SKM-1 treated with dmso at 0.1 percent for 144 hours (cell line): ENCODE results near the gene PPP2R3B.
"Not testable (repeated sequence)": the region's sequence is repeated elsewhere in the genome, so short reads cannot be mapped to it uniquely, and the experiment has no call there.

Experiments used
- DNase-seq: peaks from one replicate; lab custom pipeline; 2025; ENCODE audit not compliant: unreplicated experiment; lab: John Stamatoyannopoulos, UW

The PPP2R3B gene

DNA sequence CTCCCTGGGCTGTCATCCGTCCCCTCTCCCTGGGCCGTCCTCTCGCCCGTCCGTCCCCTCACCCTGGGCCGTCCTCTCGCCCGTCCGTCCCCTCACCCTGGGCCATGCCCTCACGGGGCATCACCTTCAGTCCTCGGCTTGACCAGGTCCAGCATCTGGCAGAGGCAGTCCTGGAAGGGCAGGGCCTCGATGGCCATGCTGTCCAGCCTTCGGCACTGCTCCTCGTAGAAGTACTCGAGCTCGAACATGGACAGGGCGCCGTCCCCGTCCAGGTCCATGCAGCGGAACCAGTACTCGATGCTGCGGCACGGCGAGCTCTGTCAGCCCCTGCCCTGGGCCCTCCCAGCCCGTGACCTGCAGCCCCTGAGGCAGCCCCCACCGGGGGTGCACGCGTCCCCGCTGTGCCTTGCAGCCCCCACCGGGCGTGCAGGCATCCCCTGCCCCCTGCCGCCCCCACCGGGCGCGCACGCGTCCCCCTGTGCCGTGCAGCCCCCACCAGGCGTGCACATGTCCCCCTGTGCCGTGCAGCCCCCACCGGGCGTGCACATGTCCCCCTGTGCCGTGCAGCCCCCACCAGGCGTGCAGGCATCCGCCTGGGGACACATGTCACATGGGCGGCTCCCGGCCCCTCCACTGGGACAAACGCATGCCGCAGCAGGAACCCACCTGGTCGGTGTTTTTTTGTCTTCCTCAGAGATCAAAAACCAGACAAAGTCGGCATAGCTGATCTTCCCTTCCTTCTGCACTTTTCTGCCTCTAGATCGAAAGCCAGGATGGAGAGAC, 45.9 kb downstream of the PPP2R3B start:
- no peak for DNase-seq

DNA sequence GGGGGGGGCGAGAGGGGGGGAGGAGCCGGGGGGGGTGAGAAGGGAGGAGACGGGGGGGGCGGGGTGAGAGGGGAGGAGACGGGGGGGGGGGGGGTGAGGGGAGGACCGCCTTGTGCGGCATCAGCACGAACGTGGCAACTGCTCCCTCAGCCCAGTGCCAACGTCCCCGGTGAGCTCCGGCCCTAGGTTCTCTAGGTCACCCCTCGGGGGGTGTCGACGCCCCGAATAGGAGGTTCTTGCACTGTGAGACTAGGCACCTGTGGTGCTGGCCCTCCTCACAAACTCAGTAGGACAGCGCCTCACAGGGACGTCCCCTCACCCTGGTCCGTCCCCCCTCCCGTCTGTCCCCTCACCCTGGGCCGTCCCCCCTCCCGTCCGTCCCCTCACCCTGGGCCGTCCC, 46.6 kb downstream of the PPP2R3B start:
- no peak for DNase-seq

DNA sequence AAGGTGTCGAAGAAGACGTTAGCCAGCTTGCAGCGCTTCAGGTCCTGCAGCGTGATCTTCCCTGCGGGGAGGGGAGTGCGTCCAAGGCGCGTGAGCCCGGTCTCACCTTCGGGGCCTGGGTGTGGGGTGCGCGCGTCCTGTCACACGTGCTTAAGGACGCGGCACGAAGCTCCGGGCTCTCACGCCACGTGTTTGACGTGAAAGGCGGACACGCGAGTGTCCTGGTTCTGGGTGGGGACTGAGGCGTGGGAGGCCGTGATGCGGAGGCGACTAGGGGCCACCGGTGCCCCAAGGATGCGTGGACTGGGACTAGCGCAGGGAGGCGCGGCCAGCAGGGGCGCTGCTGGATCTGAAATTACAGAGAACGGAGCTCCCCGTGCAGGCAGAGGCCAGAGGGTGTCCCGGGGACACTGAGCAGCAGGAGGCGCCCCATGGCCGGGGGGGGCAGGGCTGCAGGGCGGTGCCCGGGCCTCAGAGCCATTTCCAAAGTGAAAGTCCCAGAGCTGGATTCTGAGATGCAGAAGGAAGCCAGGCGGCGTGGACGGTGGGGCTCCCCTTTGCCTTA, 47.8 kb downstream of the PPP2R3B start:
- no peak for DNase-seq

DNA sequence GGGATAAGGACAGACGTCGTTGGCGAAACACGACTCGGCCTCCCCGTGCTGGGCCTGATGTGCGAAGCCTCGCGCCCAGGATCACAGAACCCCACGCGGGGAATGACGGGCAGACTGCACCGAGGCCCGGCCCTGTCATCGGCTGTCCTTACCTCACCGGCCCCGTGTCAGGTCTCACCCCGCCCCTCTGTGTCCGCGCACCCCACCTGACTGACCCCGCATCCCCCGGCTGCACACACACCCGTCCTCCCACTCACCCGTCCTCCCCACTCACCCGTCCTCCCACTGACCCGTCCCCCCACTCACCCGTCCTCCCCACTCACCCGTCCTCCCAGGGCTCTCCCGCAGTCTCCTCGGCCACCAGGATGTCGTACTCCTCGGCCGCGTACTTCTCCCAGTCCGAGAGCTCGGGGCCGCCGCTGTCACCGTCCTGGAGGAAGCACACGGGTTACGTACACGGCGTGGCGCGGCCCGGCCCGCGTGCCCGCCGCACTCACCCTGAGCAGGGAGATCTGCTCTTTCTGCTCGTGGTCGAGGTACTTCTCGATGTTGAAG, 48.3 kb downstream of the PPP2R3B start:
- no peak for DNase-seq

DNA sequence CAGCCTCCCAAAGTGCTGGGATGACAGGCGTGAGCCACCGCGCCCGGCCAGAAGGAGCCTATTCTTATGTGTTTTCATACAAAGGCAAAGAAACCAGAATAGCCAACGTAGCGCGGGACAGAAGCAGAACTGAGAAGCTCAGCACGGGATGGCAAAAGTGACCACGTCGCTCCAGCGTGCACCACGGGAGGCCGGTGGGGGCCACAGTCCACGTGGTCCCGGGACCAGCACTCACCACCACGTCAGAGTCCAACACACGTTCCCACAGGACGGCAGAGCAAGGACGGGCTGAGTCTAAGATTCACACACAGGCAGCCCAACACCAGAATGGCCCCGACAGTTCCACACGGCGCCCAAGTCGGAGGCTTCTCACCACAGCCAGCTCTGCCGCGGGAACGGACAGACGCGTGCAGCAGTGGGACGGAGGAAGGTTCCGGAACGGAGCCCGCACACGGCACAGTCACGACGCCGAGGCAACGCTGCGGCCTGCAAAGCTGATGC, 49.3 kb downstream of the PPP2R3B start:
- DNase-seq = no peak

DNA sequence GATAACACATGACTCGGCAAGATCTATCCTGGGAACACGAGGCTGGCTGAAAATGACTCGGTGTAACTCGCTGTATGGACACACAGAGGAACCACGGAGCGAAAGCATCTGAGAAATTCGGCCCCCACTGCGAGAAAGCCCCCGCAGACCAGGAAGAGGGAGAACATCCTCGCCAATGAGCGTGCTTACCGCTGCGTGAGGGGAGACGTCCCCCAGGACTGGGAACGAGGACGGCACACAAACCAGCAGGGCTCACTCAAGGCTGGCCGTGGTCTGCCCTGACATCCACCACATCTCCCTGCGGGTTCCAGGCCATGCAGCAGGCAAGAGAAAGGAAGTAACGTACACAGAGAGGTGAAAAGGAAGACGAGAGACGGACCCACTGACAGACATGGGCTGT, 50.5 kb downstream of the PPP2R3B start:
- DNase-seq = no peak

DNA sequence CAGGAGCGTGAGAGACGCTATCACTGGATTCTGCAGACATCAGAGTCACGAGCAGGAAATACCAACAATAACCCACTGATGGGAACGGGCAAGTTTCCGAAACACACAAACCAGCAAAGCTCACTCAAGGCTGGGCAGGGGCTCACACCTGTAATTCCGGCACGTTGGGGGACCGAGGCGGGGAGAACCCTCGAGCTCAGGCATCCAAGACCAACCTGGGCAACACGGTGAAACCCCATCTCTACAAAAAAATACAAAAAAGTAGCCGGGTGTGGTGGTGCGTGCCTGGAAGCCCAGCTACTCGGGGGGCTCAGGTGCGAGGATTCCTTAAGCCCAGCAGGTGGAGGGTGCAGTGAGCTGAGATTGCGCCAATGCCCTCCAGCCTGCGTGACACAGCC, 51.0 kb downstream of the PPP2R3B start:
- no peak for DNase-seq

DNA sequence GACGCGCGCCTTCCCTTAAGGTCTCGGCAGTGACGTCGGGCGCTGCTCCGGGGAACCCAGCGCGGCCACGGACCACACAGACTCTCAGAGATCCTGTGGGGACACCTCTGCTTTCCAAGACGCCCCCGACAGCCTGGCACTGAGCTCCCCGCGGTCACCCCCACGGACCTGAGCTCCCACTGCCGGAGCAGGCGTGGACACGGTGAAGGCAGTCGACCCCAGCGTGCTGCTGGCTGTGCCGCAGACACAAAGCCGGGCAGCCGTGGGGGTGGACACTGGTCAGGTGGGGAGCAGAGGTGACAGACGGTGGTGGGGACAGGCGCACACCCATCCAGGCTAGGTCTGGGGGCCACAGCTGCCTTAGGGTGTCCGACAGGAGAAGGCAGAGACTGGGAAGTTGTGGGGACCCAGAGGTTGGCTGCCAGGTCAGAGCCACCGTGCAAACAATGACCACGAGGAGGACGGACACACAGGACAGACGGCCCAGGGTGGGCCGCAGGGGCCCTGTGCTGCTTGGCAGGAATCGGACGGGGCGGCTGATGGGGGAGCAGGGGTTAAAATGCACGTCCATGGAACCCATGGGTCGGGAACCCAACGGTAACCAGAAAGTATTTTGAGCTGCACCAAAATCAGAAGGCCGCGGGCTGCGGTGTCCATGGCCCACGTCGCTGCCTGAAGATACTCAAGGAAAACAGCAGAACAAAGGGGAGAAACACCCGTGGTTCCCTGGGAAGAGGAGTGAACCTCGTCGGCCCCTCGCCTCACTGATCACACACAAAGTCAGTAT, 51.5 kb downstream of the PPP2R3B start:
- DNase-seq = no peak

DNA sequence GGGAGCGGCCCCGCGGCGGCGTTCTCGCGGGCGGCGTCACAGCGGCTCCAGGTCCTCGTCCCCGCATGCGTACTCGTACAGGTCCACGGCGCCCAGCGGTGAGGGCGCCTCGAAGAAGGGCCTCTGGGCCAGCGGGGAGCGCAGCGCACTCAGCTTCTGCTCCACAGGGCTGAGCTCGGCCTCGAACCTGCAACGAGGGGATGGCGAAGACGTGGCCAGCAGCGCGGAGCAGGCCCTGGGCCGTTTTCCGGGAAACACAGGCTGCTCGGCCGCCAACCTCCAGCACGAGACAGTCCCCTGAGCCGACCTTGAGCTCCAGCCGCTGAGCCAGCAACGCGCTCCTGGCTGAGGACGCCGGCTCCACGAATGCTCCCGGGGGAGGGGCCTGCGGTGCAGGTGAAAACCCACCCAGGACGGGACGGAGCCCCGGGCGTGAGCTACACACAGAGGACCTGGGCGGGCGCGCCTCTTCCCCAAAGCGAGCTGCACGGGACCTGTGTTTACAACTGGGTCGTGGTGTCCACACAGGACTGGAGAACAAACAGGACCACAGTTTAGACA, 52.3 kb downstream of the PPP2R3B start:
- no peak for DNase-seq

DNA sequence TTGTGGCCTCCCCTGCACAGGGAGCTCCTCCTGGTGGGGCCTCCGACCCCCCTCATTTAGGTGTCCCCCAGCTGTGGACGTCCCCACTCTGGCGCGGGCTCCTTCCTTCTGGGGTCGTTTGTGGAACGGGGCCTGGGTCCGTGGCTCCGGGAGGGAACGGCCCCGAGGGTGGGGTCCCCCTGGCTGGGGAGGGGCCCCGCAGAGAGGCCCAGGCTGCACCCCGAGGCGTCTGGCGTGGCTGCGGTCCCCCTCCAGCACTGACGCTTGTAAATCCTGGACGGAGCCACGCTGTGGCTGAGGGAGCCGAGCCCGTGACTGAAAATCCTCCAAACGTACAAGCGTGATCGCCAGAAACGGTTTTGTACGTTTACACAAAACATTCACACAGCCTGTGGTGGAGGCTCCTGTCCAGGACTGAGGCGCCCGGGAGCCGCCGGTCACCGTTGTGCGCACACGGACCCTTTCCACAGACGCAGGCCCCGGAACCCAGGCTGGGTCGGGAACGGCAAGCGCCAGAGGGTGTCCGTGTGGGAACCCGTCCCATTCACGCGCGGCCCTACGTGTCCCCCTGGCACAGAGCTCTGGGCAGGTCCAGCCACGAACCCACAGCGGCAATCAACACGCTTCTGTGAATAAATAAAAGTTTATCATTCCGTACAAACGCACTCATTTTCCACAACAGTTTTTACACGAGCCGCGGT, 52.9 kb downstream of the PPP2R3B start:
- DNase-seq = no peak

DNA sequence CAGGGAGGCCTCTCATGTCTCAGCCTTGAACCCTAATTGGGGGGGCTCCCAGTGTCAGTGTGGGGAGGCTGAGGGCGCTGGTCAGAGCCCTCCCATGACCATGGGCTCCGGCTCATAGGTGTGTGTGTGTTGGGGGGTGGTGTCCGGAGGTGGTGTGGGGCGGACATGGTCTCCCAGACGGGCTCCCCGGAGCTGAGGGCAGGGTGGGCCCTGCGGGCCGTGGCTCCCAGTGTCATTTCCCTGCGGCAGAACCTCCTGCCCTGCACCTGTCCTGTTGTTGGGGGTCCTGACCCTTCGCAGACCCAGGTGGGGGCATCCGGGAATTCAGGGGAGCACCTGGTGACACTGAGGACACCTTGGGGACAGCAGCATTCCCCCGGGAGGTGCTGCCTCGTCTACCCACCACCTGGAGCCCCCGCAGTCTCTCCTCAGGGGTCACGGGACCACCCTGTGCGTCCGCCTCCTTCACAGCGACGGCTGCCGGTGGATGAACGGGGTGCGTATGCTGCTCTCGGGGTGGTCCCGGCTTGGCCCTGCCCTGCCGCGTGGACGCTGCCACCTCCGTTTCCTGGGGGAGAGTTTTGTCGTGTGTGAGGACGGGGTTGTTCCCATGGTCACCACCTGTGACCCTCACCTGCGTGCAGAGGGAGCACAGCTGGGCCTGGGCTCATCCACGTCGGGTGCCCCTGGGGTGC, 53.6 kb downstream of the PPP2R3B start:
- no peak for DNase-seq

DNA sequence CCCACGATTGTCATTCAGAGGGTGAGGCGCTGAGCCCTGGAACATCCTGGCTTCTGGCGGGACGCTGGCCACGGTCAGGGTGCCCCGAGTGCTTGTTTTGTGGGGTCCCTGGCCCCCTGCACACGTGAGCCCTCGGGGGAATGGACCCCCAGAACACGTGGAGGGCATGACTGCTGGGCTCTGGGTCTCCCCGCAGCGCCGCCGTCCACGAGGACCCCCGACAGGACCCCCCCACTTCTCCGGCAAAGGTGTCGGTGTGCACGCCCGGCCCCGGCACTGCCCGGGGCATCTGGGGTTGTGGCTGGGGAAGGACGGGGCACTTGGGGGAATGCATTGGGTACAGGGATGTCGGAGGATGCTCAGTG, 54.2 kb downstream of the PPP2R3B start:
- no peak for DNase-seq

DNA sequence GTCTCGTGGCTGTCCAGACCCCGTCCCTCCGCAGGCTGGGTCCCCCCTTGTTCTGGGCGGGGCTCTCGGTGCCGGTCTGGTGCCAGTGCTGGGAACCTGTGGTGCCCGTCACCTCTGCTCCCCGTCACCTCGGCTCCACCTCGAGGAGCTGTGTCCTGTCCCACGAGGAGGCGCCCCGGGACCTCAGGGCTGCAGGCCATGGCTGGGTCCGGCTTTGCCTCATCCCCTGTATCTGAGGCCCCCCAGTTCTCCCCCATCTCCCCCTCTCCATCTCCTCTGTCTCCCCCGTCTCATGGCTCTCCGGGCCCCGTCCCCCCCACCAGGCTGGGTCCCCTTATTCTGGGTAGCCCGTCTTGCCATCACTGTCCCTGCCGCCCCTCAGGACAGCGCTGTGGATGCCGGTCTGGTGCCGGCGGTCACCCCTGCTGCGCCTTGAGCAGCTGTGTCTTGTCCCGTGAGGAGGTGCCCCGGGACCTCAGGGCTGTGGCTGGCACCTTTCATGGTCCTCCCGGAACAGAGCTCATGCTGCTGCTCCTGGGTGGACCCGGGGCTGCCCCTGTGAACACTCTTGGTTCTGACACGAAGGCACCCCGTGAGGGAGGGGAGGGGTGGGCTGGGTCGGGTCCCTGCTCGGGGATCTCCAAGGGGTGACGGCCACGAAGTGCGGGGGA, 54.7 kb downstream of the PPP2R3B start:
- no peak for DNase-seq

DNA sequence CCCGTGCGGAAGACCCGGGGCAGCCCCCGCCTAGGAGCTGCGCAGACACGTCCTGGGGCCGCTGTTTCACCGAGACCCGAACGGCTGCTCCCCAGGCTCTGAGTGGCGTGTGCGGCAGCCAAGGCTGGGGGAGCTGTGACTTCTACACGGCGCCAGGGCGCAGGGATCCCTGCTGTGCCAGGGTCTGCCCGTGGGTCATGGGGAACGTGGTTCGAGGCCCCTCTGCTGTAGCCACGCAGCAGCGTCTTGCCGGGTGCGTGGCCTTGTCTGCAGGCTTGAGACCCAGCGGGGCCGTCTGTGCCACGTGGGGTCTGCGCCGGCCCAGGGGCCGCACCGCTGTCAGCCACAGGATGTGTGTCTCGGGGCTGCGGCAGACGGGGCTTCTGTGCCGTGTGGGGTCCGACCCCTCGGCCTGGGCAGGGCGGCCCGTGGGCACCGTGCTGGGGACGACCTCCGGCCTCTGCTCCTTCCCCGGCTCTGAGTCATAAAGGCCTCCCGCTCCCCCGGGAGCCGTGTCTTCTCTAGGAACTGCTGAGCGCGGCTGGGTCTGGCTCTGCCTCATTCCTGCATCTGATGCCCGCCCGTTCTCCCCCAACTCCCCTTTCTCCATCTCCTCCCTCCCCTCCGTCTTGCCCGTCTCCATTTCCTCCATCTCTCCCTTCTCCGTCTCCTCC, 55.4 kb downstream of the PPP2R3B start:
- no peak for DNase-seq

DNA sequence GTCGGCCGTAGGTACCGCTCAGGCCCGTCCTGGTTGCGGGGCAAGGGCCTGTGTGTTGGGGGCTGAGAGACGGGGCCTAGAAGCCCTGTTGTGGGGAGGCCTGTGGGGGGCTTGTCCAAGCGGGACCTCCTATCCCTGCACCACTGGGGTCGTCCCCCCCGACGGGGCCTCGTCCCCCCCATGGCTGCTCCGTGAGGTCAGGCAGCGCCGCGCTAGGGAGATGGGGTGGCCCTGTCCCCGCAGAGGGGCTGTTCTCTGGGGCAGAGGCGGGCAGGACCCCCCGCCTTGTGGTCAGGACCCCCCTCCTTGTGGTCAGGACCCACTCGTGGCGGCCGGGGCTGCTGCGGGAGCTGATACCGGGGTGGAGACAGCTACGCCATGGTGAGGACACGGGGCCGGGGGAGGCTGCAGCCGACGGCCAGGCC, 56.0 kb downstream of the PPP2R3B start:
- DNase-seq = no peak

DNA sequence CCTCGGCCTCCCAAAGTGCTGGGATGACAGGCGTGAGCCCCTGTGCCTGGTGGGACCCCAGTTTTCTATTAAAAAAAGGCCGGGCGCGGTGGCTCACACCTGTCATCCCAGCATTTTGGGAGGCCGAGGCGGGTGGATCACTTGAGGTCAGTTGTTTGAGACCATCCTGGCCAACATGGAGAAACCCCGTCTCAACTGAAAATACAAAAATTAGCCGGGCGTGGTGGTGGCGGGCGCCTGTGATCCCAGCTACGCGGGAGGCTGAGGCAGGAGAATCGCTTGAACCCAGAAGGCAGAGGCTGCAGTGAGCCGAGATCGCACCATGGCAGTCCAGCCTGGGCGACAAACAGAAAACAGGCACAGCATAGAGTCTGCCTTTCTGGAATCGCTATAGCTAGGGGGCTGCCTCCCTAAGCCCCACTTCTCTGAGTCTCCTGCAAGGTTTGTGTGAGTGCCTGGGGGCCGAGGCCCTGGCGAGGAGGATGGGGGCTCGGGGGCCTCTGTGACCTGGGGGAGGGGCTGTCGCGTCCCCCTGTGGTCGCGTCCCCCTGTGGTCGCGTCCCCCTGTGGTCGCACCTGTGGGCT, 56.5 kb downstream of the PPP2R3B start:
- DNase-seq = not testable (repeated sequence)

DNA sequence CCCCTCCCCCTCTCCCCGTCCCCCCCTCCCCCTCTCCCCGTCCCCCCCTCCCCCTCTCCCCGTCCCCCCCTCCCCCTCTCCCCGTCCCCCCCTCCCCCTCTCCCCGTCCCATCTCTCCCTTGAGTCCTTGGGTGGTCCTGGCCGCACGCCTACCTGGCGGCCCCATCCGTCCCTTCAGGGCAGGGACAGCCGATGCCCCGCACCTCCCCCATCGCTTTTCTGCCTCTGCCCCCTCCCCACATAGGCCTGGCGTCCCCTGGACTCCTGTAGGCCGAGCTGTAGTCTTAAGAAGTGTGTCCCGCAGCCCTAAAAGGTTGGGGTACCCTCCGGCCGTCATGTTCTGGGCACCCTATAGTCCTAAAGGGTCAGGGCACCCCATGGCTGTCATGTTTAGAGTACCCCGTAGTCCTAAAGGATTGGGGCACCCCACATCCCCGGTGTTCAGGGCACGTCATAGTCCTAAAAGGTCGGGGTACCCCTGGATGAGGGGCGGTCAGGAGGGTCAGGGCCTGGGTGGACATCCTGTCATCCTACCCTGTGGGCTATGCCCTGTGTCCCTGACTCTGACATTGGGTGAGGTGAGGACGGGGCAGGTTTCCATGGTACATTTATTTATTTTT, 57.3 kb downstream of the PPP2R3B start:
- DNase-seq = no peak

DNA sequence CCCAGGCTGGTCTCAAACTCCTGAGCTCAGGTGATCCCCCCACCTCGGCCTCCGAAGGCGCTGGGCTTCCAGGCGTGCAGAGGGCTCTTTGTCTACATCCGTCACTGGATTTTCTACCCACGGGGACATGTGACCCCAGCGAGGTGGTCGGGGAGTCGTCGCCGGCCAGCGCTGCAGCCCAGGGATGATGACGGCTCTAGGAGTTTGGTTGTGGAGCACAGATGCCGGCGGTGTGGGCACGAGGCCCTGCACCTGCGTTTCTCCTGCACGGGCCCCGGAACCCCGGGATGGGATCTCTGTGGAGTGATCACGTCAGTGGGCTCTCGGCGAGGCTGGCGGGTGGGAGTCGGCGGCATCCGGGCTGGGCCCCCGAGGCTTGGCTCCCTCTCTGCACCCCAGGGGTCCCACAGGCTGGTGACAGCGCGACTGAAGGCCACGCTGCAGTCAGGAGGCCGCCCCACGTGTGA, 59.0 kb downstream of the PPP2R3B start:
- no peak for DNase-seq
